ELF-1 (cell line): ENCODE results near the gene REXO1.
A peak's percentile ranks its signal among the peaks of the same experiment; 100 is the strongest.

ENCODE experiments used
- DNase-seq: peaks from one replicate; pipeline ENCODE4 v3.0.0-alpha.2; 2016; ENCODE audit warnings: low read depth, low spot score

REXO1 gene

DNA sequence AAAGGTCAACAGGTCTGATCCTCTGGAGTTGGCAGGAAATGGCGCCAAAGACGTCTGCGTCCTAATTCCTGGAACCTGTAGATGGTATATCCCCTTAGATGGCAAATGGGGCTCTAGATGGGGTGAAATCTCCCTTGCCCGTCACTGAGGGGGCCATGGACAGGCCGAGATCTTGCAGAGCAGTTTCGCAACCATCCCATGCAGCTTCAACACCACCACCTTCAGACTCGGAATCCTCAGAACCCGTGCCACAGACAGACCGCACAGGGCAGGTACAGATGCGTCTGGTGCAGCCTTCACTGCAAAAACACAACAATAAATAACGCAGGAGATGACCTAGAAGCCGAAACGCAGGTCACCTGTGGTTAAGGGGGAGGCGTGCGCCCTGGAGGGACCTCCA lies 17.7 kb downstream of the REXO1 start:
- no peak for DNase-seq

DNA sequence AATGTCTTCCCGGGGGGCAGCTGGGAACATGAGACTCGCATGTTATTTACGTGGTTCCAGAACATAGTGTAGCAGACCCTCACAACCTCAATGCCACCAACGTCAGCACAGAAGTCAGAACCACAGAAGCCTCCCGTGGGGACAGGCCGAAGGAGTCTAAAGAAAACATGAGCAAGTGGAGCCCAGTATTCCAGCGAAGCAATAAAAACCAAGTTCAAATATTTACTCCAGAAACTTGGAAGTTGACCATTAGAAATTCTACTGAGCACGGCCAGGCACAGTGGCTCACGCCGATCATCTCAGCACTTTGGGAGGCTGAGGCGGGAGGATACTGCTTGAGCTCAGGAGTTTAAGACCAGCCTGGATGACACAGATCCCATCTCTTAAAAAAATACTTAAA lies 18.3 kb downstream of the REXO1 start:
- DNase-seq, result no peak

DNA sequence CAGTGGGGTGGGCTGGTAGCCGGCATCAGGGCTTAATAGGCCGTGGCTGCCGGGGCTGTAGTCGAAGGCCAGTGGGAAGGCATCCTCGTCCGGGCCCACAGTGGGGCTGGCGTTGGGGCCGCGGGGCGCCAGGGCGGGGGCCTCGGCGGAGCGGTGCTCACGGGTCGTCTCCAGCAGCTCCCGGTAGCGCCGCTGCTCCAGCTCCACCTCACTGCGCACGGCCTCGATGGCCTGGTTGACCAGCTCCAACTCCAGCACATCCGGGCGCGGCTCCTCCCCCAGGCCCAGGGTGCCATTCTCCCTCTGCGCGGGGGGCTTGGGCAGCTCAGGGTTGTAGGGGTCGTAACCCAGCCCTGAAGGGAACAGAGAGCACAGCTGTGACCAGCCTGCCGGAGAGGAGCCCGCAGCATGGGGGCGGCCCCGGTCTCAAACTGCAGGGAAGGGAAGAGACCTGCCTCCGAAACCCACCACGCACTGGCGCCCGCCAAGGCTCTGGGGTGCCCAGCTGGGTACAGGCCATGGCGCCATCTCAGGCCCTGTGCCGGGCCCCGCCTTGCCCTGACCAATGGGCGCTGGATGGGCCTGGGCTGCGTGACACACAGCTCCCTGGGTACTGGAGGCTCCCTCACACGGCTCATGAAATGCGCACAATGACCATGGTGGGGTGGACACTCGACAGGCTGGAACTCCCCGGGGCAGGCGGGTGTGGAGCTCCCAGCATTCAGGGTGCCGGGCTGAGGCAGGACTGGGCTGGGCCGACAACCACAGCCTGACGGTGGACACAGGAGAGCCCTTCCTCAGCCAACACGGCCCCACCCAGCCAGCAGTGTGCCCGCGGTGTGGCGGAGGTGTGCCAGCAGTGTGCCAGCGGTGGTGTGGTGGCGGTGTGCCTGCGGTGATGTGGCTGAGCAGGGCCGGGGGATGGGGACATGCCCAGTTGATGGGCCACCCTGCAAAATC lies 19.7 kb downstream of the REXO1 start:
- DNase-seq, result no peak

DNA sequence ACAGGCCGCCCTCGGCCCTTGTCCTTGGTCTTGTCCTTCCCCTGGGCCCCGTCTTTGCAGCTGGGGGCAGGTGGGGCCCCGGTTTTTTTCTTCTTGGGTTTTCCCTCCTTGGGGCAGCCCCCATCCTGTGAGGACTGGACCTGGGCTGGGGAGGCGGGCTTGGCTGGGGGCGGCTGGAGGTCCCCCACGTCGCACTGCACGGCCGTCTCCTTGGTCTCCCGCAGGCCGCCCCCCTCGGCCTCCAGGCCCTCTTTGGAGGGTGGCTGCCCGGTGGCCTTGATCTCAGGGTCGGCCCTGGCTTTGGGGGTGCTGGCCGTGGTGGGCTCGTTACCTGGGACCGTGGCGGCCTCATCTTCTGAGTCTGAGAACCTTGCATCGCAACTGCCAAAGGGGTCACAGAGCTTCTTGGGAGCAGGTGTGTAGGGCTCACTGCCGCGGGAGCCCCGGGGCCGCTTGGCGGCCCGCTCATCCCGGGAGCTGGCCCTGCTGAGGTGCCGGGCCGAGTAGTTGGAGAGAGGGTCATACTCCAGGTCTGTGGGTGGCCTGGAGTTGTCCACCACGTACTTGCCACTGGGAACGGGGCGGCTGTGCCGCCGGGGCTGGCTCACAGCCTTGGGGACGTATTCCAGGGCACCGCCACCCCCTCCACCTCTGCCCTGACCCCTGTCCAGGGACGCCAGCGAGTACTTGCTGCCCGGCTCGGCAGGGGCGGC lies 20.6 kb downstream of the REXO1 start:
- no peak for DNase-seq

DNA sequence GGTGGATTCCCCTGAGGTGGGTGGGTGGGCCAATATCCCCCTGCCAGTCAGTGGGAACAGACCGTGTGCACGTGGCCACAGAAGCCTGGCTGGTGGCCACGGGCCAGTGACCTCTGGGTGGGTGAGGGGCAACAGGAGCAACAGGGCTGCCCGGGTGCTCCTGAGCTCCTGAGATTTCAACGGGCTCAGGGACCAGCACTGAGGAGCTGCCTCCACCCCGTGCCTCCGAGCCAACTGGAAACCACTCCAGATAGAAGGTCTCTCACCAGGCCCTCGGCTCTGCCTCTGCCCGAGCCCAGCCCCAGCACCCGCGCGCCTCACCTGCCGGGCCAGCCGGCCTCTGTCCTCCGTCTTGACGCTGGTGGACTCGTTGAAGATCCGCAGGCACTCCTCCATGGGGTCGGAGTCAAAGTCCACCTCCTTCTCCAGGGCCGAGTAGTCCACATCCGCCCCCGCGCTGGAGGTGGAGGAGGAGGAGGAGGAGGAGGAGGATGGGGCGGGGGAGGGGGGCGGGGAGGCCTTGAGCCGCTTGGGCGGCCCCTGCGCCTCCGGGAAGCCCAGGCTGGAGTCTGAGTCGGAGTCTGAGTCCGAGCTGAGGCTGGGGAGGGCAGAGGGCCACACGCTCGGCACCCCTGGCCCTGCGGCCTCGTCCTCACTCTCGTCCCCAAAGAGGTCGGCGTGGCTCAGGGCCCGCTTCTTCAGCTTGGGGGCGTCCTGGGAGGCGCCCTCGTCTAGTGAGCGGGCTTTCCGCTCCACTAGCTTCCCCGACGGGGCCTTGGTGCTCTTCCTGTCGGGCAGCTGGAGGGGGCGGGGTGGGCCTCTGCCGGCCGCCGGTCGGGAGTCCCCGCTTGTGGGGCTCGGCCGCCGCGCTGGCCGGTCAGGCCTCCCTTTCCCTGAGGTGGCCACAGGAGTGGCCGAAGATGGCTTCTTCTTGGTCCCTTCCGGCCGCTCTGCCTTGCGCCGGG lies 21.4 kb downstream of the REXO1 start:
- peak; percentile 75 for DNase-seq

DNA sequence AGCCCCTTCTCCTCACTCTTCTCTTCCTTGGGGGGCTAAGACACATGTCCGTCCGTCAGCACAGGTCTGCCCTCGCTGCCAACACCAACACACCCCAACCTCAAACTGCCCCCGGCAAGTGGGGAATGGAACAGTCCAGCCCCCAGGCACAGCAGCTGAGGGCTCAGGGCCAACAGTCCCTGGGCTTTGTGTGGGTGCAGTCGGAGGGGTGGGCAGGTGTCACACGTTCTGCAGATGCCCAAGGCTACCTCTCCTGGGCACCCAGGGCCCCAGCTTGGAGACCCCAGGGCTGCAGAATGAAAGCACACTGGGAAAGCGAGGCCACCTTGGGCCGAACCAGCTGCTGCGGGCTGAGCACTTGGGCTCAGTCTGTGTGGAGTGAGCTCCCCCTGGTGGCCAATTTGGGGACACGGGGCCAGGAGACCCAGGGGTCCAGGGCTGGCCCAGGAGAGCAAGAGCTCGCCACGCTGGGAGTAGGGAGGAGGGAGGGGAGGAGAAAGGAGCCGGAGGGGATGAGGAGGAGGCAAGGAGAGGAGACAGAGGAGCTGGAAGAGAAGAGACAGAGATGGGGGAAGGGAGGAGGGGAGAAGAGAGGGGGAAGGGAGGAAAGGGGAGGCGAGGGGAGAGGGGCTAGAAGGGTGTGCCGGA lies 22.2 kb downstream of the REXO1 start:
- DNase-seq, result peak; percentile 96

DNA sequence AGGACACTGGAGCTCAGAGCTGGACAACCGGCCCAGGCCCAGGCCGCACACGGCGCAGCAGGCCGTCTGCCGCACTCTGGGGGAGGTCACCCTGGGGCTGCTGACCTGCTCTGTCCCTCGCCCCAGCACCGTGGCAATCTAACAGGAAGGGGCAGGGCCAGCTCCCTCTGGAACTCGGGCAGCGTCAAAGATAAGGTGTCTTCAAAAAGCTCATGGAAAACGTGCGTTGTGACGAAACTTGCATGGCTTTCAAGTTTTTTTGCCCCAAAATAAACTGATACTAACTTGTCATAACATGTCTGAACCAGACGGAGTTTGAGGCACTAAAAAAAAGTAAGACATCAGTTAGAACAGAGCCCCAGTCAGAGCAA lies 24.0 kb downstream of the REXO1 start:
- no peak for DNase-seq

DNA sequence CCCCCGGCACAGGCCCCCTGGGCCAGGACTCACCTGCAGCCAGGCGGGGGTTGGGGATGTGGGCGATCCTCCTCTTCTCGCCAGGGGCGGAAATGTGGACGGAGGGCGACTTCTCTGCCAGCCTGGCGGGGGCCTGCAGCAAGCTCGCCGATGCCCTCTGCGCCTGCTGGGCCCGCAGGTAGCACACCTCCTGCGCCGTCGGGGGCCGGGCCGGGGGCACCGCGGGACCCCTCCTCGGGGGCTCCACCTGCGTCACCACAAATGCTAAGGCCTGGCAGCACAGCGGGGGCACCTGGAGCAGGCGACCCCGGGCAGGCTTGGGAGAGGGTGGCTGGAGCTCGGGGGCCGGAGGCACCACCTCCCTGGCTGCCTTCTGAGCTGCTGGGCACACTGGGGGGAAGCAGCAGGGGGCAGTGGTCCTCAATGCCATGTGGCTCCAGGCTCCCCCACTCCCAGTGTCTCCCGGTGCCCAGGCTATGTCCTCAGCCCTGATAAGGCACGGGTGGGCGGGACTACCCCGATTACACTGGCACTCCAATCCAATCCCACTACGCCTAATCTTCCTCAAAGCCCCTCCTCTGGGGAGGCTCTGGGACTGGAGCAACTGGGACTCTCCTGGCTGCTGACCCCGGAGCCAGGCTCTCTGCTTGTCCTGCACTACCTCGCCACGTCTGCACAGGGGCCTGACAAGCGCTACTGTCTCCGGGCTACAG lies 24.6 kb downstream of the REXO1 start:
- DNase-seq, result no peak

DNA sequence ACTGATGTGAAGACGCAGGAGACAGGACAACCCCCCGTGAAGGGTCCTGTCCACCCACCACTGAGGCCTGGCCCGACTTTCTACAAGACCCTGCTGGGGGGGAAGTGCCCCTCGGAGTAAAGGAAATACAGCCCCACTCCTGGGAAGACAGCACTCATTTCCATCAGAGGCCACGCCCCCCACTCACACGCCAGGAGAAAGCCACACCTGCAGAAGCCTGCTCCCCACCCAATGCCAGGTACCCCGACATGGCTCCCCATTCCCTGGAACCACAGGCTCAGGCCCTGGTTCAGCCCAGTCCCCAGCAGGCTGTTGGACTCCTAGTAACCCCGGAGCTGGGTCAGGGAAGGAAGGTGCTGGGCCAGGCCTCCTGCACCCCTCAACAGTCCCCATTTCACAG lies 25.3 kb downstream of the REXO1 start:
- no peak for DNase-seq

DNA sequence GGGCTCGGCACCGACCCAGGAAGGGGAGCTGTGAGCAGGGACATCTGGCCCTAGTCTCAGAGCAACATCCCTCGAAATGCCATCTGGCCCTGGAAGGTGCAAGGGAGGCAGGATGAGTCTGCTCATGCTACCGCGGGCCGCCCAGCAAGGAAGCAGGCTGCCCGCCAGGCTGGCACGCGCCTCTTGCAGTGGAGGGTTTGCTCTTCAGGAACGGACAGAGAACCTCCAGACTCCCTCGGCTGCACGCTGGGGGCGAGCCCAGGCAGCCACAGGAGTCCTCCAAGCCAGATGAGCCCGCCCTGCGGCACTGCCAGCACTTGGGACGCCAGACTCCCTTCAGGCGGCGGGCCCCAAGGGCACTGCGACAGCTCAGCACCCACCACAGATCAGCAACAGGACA lies 26.1 kb downstream of the REXO1 start:
- no peak for DNase-seq

DNA sequence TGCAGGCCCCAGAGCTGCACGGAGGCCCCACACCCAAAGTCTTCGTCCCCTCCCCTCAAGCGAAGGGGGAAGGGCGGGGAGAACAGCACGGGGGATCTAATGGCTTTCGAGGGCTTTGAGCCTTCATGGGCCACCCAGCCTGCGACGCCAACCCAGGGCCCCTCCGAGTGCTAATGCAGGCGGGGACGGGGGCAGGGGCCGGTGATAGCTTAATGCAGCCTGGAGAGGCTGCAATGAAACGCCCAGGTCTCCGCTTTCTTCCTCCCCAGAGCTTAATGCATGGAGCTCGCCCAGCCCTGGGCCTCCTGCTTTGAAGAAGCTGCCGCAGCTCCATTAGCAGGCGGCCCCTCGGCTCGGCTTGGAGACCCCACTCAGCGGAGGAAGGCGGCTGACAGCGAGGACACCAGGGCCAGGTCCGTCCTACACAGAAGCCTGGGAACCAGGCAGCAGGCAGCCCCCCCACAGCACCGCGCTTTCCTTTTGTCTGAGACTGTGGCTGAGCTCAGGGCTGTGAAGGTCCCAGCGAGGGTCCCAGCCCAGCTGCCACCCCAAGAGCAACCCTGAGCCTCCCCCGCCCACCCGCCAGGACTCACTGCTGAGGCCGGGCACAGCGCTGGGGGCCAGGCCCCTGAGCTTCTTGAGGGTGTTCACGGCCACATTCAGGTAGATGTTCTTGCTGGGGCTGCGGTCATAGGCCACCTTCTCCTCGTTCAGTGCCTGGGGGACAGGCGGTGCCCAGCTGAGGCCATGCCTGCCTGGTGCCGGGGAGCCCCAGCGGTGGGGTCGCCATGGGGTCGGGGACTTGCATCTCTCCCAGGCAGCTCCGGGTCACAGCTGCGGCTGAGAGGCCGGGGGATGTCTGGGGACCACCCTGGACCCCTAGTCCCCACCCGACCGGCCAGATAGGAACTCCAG lies 28.7 kb downstream of the REXO1 start:
- DNase-seq, result no peak

DNA sequence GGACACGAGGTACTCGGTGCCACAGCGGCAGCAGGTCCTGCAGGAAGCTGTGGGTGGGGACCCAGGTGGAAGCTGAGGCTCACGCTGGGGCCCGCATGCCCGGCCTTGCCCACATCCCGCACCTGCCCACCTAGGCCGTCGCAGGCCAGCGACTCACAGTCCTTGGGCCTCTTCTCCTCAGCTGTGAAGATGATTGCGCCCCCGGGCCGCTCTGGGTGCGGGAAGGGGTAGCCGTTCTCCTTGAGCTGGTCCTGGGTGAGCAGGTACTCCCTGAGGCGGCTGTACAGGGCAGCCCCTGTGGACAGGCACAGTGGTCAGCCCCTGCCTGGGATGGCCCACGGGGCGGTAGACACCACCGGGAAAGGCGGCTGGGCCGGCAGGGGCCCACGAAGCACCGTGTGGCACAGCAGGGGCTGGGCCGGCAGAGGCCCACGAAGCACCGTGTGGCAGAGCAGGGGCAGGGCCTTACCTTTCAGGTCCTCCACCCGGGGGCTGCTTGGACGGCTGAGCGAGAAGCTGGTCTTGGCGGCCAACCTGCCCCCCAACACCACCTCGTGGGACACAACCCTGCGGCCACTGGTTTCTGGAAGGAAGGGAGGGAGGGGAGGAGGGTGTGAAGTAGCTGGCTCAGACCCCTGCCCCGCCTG lies 29.6 kb downstream of the REXO1 start:
- DNase-seq, result no peak

DNA sequence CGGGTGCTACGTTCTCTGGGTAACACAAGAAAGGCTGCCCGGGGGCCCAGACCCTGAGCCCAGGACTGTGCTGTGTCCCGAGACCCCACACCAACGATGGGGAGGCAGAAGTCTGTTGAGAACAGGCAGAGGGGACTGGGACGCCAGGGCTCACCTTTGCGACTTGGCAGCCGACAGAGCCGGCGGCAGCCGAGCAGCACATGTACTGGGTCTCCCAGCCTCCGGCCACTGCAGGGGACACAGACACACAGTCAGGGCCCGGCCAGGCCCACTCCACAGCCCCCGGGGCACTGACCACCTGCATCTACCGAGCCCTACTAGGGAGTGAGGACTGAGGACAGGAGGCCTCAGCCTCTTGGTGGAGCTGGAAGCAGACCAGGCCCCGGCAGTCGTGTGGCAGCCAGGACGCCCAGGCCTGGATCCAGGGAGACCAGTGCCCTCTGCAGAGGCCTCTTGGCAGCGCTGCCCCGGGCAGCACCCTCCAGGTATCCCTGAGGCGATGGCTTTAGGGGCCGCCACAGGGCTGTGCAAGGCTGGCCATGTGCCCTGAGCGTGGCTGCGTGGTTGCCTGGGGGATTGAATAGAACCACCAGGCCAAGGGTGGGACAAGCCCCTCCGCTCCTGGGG lies 30.6 kb downstream of the REXO1 start:
- DNase-seq, result no peak

DNA sequence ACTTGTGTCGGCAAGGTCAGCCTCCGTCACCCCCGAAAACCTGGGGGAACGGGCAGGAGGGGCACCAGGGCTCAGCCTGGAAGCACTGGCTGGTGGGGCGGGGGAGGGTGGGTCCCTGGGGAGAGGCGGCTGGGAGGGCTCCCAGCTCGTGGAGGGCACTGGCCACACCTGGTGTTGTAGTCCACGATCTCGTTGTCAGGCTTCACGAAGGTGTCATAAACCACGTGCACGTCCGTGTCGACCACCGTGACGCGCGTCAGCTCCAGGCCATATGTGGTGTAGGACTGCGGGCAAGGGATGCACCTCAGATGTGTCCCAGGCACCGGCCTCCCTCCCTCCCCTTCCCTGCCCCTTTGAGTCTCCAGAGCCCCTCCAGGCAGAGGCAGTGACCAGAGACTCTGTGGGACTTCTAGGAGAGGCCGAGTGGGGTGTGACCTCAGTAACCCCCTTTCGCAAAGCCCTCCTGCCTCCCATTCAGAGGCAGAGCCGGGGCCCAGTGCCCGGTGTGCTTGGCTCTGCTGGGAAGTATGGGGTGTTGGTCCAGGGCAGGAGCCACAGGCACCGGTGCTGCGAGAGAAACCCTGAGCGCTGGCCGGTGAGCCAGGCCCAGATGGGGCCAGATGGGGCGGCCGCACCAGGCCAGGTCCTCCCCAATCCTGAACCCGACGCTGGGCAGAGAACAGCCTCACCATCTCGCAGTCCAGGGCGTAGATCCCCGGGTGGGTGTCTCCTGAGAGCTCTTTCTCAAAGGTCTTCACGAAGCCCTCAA lies 31.6 kb downstream of the REXO1 start:
- DNase-seq, result no peak

DNA sequence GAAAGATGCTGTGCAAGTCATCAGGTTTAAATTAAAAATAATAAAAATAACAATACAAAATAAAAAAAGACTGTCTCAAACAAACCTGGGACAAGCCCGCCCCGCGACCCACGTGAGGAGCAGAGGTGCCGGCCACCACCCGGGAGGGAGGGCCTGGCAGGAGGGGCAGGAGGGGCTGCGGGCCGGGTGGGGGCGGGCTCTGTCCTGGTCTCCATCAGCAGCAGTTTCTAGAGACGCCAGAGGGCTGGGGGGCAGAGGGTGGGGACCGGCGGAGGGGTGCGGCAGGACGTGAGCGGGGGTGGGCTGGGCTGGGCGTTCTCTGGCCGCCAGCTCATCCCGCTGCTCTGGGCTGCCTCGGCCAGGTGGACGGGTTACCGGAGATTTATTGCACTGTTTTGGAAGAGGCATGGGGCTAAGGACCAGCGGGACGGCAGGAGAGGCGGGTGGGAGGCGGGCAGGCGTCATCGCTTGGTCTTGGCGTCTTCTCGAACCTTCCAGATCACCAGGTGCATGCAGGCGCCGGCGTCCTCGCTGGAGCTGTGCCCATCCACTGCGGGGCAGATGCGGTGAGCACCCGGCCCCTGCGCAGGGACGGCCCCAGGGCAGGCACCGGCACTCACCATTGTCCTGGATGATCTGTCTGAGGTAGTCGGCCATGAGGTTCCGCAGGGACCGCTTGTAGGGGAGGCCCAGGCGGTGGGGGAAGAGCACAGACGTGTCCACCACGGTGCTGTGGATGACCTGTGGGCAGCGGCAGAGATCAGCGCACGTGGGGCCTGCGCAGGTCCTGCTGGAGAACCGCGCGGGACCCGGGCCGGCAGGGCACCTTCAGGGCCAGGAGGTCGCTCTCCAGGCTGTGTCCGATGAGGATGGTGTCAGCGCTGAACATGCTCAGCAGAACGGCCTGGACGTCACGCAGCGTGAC lies 32.4 kb downstream of the REXO1 start:
- DNase-seq, result no peak

DNA sequence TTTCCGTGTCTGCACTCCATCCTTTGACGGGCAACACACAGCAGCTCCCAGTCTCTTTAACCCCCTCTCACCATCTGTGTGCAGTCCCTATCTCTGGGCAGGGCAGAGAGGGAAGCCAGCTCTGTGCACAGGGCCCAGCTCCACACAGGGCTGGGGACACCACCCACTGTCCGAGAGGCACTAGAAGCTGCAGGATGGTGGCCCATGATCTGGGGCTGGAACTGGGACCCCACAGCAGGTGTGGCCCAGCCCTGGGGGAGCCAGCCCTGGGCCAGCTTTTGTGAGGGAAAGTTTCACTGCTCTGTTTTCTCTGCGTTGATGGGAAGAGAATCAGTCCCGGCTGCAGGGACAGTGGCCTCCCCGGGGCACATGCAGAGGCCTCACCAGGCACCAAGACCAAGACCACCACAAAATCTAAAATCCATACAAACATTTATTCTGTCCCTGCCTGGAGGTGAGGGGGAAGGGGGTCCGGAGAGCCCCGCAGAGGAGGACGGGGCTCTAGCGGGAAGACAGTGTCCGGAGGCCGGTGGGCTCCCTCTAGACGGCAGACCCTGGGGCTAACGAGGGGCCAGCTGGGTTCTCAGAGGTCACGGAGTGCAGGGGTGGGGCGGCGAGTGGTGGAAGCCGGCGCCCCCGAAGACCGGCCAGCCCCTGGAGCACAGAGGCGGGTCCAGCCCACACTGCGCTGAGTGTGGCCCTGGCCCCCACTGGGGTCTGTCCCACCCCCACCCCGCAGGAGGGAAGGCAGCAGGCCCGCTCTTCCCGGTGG lies 33.3 kb downstream of the REXO1 start:
- no peak for DNase-seq
